Measurements from ENCODE around the gene CSGALNACT2. TPM values are rescaled to one million over a fixed set of nuclear protein-coding genes. Genes with fewer than 3 reads are reported as not detected.

Gene CSGALNACT2
- total RNA-seq, 2 experiments from 2014 or later, result 13.2 to 33.6 TPM

DNA sequence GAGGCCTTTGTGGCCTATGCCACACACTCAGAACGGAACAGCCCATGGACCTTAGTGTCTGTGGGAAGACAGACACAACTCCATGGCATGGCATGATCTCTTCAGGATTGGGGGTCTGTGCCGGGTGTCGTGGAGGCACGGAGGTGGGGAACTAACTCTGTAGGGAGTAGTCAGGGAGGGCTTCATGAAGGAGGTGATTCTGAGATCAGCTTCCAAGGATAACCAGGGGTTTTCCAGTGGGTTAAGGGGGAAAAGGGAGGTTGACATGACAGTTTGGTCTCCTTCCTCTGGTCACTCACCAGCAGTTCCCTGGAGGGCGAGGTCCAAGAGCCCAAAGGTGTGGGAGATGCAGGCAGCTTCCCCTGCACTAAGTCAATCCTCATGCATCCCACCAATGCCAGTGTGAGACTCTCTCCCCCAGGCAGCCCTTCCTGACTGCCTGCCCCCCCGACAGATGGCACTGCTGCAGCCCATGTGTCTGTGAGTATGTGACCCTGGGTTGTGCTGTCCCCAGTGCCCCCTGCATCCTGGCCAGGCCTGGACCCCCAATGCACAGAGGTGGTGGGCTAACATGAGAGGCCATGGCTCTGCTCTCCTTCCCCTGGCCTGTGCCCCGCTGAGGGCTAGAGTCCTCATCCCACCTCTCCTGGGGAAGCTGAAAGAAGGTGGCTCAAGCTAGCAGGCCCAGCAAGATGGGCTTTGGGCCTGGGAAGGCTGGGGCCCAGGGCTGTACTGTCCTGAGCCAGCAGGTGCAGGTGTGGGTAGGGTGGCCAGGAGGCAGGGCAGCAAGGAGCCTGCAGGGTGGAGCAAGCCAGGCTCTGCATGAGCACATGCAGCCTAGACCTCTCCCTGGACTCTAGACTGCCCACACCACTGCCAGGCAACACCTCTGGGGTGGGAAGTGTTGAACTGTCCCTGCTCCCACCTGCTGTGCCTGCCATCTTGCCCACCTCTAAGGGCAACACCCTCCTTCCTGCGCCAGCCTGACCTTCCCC lies 88.9 kb downstream of the CSGALNACT2 start:
- no peak for DNase-seq (ENCODE audit: low spot score)
- H3K9me3 ChIP-seq (ENCODE audit: low read length), result no peaks in the 10 kb centered on the region
- CTCF ChIA-PET (ENCODE audit: unreplicated experiment), result no interaction called here

DNA sequence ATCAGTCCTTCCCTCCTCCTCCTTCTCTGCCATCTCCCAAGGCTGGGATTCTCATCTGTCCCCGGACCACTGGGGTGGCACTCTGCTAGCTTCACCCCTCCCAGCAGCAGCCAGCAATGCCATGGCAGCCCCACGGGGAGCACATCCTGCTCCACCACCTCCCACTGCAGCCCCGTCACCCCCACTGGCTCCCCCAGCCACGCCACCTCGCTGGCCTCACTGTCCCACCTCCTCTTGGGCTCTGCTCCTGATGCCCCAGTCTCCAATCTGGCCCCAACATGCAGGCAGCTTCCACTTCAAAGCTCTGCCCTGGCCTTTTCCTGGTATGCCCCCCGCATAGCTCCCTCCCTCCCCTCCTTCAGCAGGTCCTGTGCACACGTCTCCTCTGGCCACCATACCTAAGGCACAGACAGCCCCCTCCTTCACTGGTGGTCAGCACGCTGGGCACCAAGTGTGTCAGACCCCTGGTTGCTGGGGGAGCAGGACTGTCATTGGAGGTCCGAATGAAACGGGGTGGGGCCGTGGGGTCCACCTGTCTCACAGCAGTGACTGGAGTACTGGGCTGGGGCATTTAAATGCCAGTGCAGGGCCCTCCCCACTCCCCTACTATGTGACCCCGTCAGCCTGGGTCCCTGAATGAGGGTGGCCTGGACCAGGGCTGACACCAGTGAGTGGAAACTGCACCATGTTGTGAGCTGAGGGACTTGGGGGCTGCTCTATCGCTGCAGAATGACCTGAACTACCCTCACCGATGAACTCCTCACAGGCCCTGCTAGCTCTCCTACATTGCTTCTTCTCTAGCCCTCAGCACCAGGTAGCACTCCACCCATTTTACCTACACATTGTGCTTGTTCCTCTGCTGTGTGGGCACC lies 89.9 kb downstream of the CSGALNACT2 start:
- Histone ChIP-seq H3K4me1 (ENCODE audit: insufficient read depth, low read length, poor library complexity, severe bottlenecking) (peaks cover 18% of the 10 kb centered on the region), H3K4me2 (ENCODE audit: low read length) (no peak overlapping the region), H3K4me3 (ENCODE audit: low read depth, low read length, poor library complexity, severe bottlenecking) (no peak overlapping the region), H3K79me2 (ENCODE audit: insufficient read depth, low read depth, low read length) (no peaks in the 10 kb centered on the region), H3K36me3 (ENCODE audit: insufficient read depth, low read length) (no peaks in the 10 kb centered on the region), H2AFZ (ENCODE audit: low read length) (no peak overlapping the region), H3K27ac (ENCODE audit: low read depth, low read length, poor library complexity, severe bottlenecking) (no peak overlapping the region), H3K9me3 (ENCODE audit: low read length) (no peaks in the 10 kb centered on the region), H4K20me1 (ENCODE audit: insufficient read depth, low read length) (no peaks in the 10 kb centered on the region), H3K9me2 (ENCODE audit: insufficient read depth, low read length) (no peaks in the 10 kb centered on the region)
- DNase-seq (ENCODE audit: low spot score), result no peak
- ChIA-PET POLR2A (no interaction called here), CTCF (ENCODE audit: unreplicated experiment) (no interaction called here)
- TF ChIP-seq EZH2phosphoT487 (IDR thresholded peaks at IDR 0.05; ENCODE audit: borderline replicate concordance, low read depth, low read length), result no peak
- TF ChIP-seq, protein P1, sequence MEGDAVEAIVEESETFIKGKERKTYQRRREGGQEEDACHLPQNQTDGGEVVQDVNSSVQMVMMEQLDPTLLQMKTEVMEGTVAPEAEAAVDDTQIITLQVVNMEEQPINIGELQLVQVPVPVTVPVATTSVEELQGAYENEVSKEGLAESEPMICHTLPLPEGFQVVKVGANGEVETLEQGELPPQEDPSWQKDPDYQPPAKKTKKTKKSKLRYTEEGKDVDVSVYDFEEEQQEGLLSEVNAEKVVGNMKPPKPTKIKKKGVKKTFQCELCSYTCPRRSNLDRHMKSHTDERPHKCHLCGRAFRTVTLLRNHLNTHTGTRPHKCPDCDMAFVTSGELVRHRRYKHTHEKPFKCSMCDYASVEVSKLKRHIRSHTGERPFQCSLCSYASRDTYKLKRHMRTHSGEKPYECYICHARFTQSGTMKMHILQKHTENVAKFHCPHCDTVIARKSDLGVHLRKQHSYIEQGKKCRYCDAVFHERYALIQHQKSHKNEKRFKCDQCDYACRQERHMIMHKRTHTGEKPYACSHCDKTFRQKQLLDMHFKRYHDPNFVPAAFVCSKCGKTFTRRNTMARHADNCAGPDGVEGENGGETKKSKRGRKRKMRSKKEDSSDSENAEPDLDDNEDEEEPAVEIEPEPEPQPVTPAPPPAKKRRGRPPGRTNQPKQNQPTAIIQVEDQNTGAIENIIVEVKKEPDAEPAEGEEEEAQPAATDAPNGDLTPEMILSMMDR (conservative IDR thresholded peaks at IDR 0.05; ENCODE audit: low read length), result no peak
- no TSS peak for BruUV-seq (replicated peaks)
- intact Hi-C loops (cut with micrococcal nuclease; ENCODE audit: unreplicated experiment), result no loop called here

More for the DNA sequence above, 88.9 kb downstream of the CSGALNACT2 start:
- H2AFZ ChIP-seq (ENCODE audit: low read length), result no peak overlapping the region
- intact Hi-C loops (cut with micrococcal nuclease; ENCODE audit: unreplicated experiment), result no loop called here
- no peaks in the 10 kb centered on the region for H3K36me3 ChIP-seq (ENCODE audit: insufficient read depth, low read length)
- no peaks in the 10 kb centered on the region for H3K79me2 ChIP-seq (ENCODE audit: insufficient read depth, low read depth, low read length)
- H3K4me3 ChIP-seq (ENCODE audit: low read depth, low read length, poor library complexity, severe bottlenecking), result no peak overlapping the region
- no peaks in the 10 kb centered on the region for H4K20me1 ChIP-seq (ENCODE audit: insufficient read depth, low read length)
- peaks cover 22% of the 10 kb centered on the region for H3K4me1 ChIP-seq (ENCODE audit: insufficient read depth, low read length, poor library complexity, severe bottlenecking)
- POLR2A ChIA-PET, result interaction anchor here (0.9 kb wide), 1 partner anchor 225 kb away, joined by 3 read pairs; no protein-coding TSS in a partner anchor
- no peak for TF ChIP-seq EZH2phosphoT487 (IDR thresholded peaks at IDR 0.05; ENCODE audit: borderline replicate concordance, low read depth, low read length)
- TF ChIP-seq, protein P1 (conservative IDR thresholded peaks at IDR 0.05; ENCODE audit: low read length), result no peak
- no peaks in the 10 kb centered on the region for H3K9me2 ChIP-seq (ENCODE audit: insufficient read depth, low read length)
- no peak overlapping the region for H3K27ac ChIP-seq (ENCODE audit: low read depth, low read length, poor library complexity, severe bottlenecking)
- H3K4me2 ChIP-seq (ENCODE audit: low read length), result no peak overlapping the region
- BruUV-seq (replicated peaks), result no TSS peak
